Inflammatory macrophage treated with lipopolysaccharide for 1 hour (primary cell): ENCODE measurements around the gene SMIM20.

Source experiments
- DNase-seq, 2 donors: peaks; one replicate each; pipeline ENCODE4 v3.0.0-alpha.2; 2020 to 2022

The SMIM20 gene

GRCh38 chr4:25965629-25966028, 51.6 kb downstream of the SMIM20 start:
- DNase-seq, result no peak

GRCh38 chr4:25966171-25966570, 52.2 kb downstream of the SMIM20 start:
- DNase-seq, result no peak

- DNase-seq, result peak; percentile 40 to 57
Measured at GRCh38 chr4:25969374-25970155, 55.5 kb downstream of the SMIM20 start.

GRCh38 chr4:25970226-25970675, 56.2 kb downstream of the SMIM20 start:
- peak; percentile 65 to 86 for DNase-seq

- no peak for DNase-seq
Measured at GRCh38 chr4:25970691-25971432, 56.8 kb downstream of the SMIM20 start.

- no peak for DNase-seq
Measured at GRCh38 chr4:25972366-25972765, 58.3 kb downstream of the SMIM20 start.

GRCh38 chr4:25972984-25973745, 59.1 kb downstream of the SMIM20 start:
- DNase-seq, result no peak

GRCh38 chr4:25976780-25977179, 62.8 kb downstream of the SMIM20 start:
- no peak for DNase-seq

- DNase-seq, result no peak
Measured at GRCh38 chr4:25977397-25978170, 63.6 kb downstream of the SMIM20 start.

- no peak for DNase-seq
Measured at GRCh38 chr4:25978327-25978726, 64.3 kb downstream of the SMIM20 start.
